Erythroblast (primary cell): ENCODE results near the gene GALK1.

ENCODE experiments used
- GATA1 ChIP-seq: IDR thresholded peaks from 2 replicates; pipeline ENCODE4 v1.6.1; 2011; ENCODE audit warnings: low read depth, mild to moderate bottlenecking, control low read depth, low read length, moderate library complexity
- POLR2A ChIP-seq: IDR thresholded peaks from 2 replicates; pipeline ENCODE4 v1.6.1; 2011; ENCODE audit warnings: mild to moderate bottlenecking, low read length

GRCh38 chr17:75751676-75752404, 13.2 kb downstream of the GALK1 start:
- TF ChIP-seq POLR2A, result no peak
- no peak for TF ChIP-seq GATA1
